ENCODE measurements around the gene ADAMTS12.

DNA sequence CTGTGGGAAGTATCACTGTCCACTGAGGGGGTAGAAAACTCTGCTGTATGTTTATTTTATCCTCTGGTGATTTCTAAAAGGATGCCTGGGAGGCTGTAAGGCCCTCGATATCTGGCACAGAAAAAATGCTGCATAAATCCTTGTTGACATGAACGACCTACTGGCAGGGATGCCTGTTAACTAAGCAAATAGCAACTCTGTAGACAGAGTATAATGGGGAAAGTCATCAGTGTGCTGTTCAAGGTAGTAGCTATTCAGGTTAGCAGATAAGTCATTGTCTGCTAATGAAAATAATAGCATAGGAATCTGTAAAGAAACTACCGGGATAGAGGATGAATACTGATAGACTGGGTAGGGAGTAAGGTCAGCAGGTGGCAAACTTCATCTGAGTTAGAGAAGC, 256.2 kb downstream of the ADAMTS12 start:
- TF ChIP-seq POLR2A (IDR thresholded peaks at IDR 0.05) = no peak
- TF ChIP-seq, protein P1, sequence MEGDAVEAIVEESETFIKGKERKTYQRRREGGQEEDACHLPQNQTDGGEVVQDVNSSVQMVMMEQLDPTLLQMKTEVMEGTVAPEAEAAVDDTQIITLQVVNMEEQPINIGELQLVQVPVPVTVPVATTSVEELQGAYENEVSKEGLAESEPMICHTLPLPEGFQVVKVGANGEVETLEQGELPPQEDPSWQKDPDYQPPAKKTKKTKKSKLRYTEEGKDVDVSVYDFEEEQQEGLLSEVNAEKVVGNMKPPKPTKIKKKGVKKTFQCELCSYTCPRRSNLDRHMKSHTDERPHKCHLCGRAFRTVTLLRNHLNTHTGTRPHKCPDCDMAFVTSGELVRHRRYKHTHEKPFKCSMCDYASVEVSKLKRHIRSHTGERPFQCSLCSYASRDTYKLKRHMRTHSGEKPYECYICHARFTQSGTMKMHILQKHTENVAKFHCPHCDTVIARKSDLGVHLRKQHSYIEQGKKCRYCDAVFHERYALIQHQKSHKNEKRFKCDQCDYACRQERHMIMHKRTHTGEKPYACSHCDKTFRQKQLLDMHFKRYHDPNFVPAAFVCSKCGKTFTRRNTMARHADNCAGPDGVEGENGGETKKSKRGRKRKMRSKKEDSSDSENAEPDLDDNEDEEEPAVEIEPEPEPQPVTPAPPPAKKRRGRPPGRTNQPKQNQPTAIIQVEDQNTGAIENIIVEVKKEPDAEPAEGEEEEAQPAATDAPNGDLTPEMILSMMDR (IDR thresholded peaks at IDR 0.05) = no peak

Measured in body of pancreas (tissue), 4 donors.